Activated T-helper 2 cell treated with anti-CD3 and anti-CD28 coated beads, Interferon-gamma antibody, Interleukin-2, Interleukin-4, amounts not matched to agents 10 μg/mL and 5 μg/mL and 100 μg/mL, durations not matched to agents 14 hours and 24 hours and 36 hours (primary cell): Measurements from ENCODE around the gene EEF1AKMT3. TPM values are rescaled to one million over a fixed set of nuclear protein-coding genes. Genes with fewer than 3 reads are reported as not detected.

Source experiments
- DNase-seq: peaks from one replicate; pipeline ENCODE4 v3.0.0; 2021; ENCODE audit warnings: low spot score
- H3K27ac Mint-ChIP-seq: one replicate; pipeline ENCODE4 v1.8.0; 2021; ENCODE audit warnings: mixed read lengths
- H3K27me3 Mint-ChIP-seq: one replicate; pipeline ENCODE4 v1.8.0; 2021; ENCODE audit warnings: low read depth, mixed read lengths
- H3K36me3 Mint-ChIP-seq: one replicate; pipeline ENCODE4 v1.8.0; 2021; ENCODE audit warnings: low read depth, mixed read lengths
- H3K4me1 Mint-ChIP-seq: one replicate; pipeline ENCODE4 v1.8.0; 2021; ENCODE audit warnings: low read depth, mixed read lengths
- H3K4me3 Mint-ChIP-seq: one replicate; pipeline ENCODE4 v1.8.0; 2021; ENCODE audit warnings: low read depth, mild to moderate bottlenecking, moderate library complexity, mixed read lengths
- H3K9me3 Mint-ChIP-seq: one replicate; pipeline ENCODE4 v1.8.0; 2021; ENCODE audit warnings: mixed read lengths
- intact Hi-C: fragments of 100-400 bp; cut with micrococcal nuclease; formaldehyde crosslinking; loops from one replicate; pipeline ENCODE4 v1.15.1; 2023
- total RNA-seq: library from RNA; stranded (reverse); gene quantifications from 2 replicates; pipeline ENCODE4 v1.2.3, GENCODE V29; 2022

The EEF1AKMT3 gene
- total RNA-seq, 1 donor from 2014 or later = 5.1 TPM

DNA sequence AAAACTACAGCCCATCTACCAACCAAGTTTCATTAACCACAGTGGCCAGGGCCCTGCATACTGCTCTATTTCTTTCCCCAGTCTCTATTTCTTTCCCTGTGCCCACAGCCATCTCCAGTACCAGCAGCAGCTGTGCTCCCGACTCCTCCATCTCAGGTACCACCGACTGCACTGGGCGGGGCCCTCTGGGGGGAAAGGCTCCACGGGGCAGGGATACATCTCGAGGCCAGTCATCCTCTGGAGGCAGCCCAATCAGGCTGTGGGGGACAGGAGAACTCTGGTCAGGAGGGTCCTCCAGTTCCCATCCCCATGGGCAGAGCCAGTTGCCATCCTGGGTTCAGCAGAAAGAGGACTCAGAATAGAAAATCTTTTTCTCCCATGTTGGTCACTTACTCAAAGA is 23.4 kb upstream of the EEF1AKMT3 start:
- no peaks in the 10 kb centered on the region for H3K27me3 Mint-ChIP-seq
- H3K27ac Mint-ChIP-seq = no peak overlapping the region
- peaks cover 49% of the 10 kb centered on the region for H3K4me1 Mint-ChIP-seq
- H3K9me3 Mint-ChIP-seq = no peaks in the 10 kb centered on the region
- H3K4me3 Mint-ChIP-seq = no peak overlapping the region
- DNase-seq = no peak
- peaks cover 62% of the 10 kb centered on the region for H3K36me3 Mint-ChIP-seq
- intact Hi-C loops = no loop called here

- intact Hi-C loops = no loop called here
- peak overlapping the region; percentile 92 for H3K27ac Mint-ChIP-seq
- no peak for DNase-seq
- peaks cover 47% of the 10 kb centered on the region for H3K4me1 Mint-ChIP-seq
- H3K27me3 Mint-ChIP-seq = no peaks in the 10 kb centered on the region
- peak overlapping the region; percentile 94 for H3K4me3 Mint-ChIP-seq
- peaks cover 58% of the 10 kb centered on the region for H3K36me3 Mint-ChIP-seq
- H3K9me3 Mint-ChIP-seq = no peaks in the 10 kb centered on the region
Observed at GRCh38 chr12:57750561-57751431, 21.6 kb upstream of the EEF1AKMT3 start.

DNA sequence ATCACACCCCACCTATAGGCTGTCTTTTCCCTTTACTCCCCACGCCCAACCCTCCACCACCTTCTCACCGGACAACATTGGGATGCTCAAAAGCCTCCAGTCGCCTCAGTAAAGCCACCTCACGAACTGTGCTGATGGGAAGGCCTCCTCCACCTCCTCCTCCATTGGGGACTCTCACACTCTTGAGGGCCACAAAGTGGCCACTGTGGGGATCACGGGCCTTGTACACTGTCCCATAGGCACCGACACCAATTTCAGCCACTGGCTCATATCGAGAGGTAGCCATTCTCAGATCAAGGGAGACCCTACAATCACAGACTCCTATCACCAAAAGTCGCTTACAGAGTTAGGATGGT is 21.0 kb upstream of the EEF1AKMT3 start:
- Mint-ChIP-seq H3K27me3 (no peaks in the 10 kb centered on the region), H3K4me3 (peak overlapping the region; percentile 94), H3K36me3 (peaks cover 52% of the 10 kb centered on the region), H3K4me1 (peaks cover 45% of the 10 kb centered on the region), H3K27ac (peak overlapping the region; percentile 92), H3K9me3 (no peaks in the 10 kb centered on the region)
- no peak for DNase-seq
- intact Hi-C loops = no loop called here

DNA sequence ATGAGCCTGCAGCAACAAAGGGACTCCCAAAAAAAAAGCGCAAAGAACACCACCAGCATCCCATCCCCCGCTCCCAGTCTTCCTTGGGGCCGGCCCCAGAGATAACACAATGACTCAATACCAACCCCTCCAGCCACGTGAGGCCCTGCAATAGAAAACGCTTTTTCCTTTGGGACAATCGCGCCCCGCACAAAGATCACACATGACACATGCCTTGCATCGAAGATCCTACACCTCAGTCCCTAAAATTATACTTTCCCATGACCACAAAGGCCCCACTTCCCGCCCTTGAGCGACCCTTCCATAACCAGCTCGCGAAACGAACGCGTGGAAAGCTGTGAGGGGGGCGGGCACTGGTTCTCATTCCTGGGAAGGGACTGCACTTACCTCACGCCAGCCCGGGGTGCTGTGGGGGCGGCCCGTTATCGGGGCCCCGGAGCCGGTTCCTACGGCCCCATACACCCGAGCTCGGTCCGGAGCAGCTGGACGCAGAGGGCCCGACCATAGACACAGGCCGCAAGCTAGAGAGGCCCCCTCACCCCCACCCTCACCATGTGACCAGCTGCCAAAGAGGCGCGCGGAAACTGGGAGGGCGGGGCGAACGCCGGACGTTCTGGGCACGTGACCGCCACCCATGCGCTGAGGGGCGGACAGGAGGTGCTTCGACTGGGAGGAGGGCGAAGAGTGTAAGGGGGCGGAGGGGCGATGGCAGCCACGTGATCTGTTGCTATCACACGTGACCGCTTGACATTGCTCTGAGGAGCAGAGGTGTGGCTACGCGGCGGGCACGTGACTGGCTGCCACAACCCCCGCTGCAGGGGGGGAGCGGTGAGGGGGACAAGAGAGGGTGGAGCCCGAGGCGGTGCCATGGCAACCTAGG is 20.4 kb upstream of the EEF1AKMT3 start, which contains the start of gene CDK4:
Gene CDK4, minus strand, starts transcription at position 523 of the 880 bp plus-strand sequence. CDS start 593 bp downstream, outside the sequence.
- peaks cover 2% of the 10 kb centered on the region for H3K27me3 Mint-ChIP-seq
- peaks cover 50% of the 10 kb centered on the region for H3K4me1 Mint-ChIP-seq
- DNase-seq = peak; percentile 99
- H3K36me3 Mint-ChIP-seq = peaks cover 51% of the 10 kb centered on the region
- intact Hi-C loops = loop anchor here (1.0 kb wide), 5 partner anchors 8 to 230 kb away; partner anchors contain the start of genes EEF1AKMT3, MBD6 and METTL1
- H3K27ac Mint-ChIP-seq = peak within 1 kb of the TSS; percentile 92
- H3K4me3 Mint-ChIP-seq = peak within 1 kb of the TSS; percentile 94
- no peaks in the 10 kb centered on the region for H3K9me3 Mint-ChIP-seq

DNA sequence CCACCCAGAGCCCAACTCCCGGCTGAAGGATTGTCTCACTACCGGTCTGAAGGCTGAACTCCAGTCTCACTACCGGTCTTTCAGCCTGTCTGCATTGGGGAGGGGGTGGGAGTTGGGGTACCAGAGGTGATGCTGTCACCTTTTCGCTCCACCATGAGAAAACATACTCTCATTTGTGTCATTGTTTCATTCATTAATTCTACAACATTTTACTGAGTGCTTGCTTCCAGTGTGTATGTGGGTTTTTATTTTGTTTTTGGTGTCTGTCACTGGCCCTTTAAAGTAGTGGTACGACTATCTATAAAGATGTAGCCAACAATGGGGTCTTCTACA is 19.8 kb upstream of the EEF1AKMT3 start:
- peaks cover 51% of the 10 kb centered on the region for H3K4me1 Mint-ChIP-seq
- H3K27ac Mint-ChIP-seq = peak overlapping the region; percentile 92
- peaks cover 2% of the 10 kb centered on the region for H3K27me3 Mint-ChIP-seq
- H3K4me3 Mint-ChIP-seq = peak overlapping the region; percentile 94
- no peaks in the 10 kb centered on the region for H3K9me3 Mint-ChIP-seq
- peaks cover 47% of the 10 kb centered on the region for H3K36me3 Mint-ChIP-seq
- intact Hi-C loops = loop anchor here (1.0 kb wide), 5 partner anchors 8 to 230 kb away; partner anchors contain the start of genes EEF1AKMT3, MBD6 and METTL1
- no peak for DNase-seq

- Mint-ChIP-seq H3K4me3 (peak overlapping the region; percentile 87), H3K27me3 (peaks cover 2% of the 10 kb centered on the region), H3K36me3 (peaks cover 42% of the 10 kb centered on the region), H3K4me1 (peaks cover 55% of the 10 kb centered on the region), H3K9me3 (no peaks in the 10 kb centered on the region), H3K27ac (peak overlapping the region; percentile 24)
- intact Hi-C loops = no loop called here
- no peak for DNase-seq
Observed at GRCh38 chr12:57753756-57754337, 18.6 kb upstream of the EEF1AKMT3 start.

DNA sequence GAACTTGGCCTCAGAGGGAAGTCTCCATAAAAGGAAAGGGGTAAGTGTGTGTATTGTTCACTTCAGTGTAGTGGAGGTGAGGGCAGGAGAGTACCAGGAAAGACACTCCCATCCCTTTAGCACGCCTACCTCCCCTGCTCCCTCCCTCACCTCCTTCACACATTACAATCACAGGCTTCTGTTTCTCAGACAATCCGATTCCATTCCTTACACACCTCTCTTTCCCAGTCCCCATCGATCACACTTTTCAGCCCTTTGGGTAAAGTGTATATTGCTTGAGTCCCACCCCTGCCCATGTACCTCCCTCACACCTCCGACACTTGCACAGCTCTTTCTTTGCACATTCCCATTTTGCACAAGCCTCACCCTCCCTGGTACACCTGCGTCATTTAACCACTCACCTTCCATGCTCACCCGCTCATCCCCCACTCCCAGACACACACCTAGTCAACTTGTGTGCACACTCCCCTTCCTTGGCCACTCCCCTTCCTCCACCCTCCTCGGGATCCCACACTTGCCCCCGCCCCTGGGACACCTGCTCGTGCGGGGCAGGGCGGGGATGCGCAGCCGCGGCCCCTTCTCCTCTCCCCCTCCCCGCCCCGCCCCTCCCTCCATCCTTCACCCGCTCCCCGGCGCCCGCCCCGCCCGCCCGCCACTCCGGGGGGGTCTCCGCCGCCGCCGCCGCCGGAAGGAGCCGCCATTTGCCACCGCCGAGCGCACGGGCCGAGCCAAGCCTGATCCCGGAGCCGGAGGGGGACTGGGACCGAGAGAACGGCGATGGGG is 17.8 kb upstream of the EEF1AKMT3 start, which contains the start of gene MARCHF9:
Gene MARCHF9, plus strand, starts transcription at position 693 of the 783 bp plus-strand sequence. CDS start 426 bp downstream, outside the sequence.
- Mint-ChIP-seq H3K9me3 (no peaks in the 10 kb centered on the region), H3K36me3 (peaks cover 41% of the 10 kb centered on the region), H3K27ac (peak within 1 kb of the TSS; percentile 41), H3K27me3 (peaks cover 2% of the 10 kb centered on the region), H3K4me3 (peak within 1 kb of the TSS; percentile 87), H3K4me1 (peaks cover 55% of the 10 kb centered on the region)
- peak; percentile 81 for DNase-seq
- intact Hi-C loops = loop anchor here (5.0 kb wide), 1 partner anchor 153 kb away; no protein-coding TSS in a partner anchor

DNA sequence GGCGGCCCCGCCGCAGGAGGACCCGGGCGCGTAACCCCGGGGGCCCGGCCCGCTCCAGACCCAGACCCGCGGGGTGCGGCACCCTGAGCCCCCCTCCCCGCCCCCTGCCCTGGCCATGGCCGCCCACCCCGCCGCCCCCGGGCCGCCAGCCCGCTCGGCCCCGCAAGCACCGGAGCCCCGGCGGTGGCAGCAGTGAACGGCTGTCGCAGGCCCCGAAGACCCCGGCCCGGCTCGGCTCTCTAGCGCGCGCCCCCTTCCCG is 17.3 kb upstream of the EEF1AKMT3 start:
- intact Hi-C loops = loop anchor here (5.0 kb wide), 1 partner anchor 152 kb away; no protein-coding TSS in a partner anchor
- no peak for DNase-seq
- H3K36me3 Mint-ChIP-seq = peaks cover 43% of the 10 kb centered on the region
- H3K27me3 Mint-ChIP-seq = peaks cover 2% of the 10 kb centered on the region
- H3K9me3 Mint-ChIP-seq = no peaks in the 10 kb centered on the region
- H3K4me3 Mint-ChIP-seq = no peak overlapping the region
- peaks cover 55% of the 10 kb centered on the region for H3K4me1 Mint-ChIP-seq
- H3K27ac Mint-ChIP-seq = no peak overlapping the region

DNA sequence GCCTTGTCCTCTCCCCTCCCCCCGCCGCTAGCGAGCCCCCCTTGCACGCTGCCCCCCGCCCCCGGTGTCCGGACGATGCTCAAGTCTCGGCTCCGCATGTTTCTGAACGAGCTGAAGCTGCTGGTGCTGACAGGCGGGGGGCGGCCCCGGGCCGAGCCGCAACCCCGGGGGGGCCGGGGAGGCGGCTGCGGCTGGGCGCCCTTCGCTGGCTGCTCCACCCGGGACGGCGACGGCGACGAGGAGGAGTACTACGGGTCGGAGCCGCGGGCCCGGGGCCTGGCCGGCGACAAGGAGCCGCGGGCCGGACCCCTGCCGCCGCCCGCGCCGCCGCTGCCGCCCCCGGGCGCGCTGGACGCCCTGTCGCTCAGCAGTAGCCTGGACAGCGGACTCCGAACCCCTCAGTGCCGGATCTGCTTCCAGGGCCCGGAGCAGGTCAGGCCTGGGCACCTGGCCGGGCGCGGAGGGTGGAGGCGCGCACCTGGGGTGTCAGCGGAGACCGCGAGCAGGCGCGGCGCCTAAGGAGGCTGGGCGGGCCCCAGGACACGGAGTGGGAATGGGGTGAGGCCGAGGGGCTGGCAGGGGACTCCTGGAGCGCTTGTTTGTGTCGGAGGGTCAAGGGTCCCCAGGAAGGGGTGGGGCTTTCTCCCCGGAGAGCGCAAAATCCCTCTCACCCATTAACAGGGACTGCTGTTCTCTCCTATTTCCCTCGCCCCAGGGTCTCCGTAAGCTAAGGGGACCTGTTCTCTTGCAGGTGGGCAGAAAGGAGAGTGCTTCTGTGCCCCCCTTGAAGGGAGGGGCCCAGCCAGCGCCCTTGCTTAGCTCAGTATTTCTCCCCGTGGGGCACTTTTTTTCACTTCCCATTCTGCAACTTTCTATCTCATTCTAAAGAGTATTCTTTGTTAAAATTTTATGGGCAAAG is 16.7 kb upstream of the EEF1AKMT3 start:
- H3K36me3 Mint-ChIP-seq = peaks cover 39% of the 10 kb centered on the region
- peak overlapping the region; percentile 84 for H3K4me3 Mint-ChIP-seq
- H3K27me3 Mint-ChIP-seq = peaks cover 2% of the 10 kb centered on the region
- no peak for DNase-seq
- H3K4me1 Mint-ChIP-seq = peaks cover 51% of the 10 kb centered on the region
- intact Hi-C loops = loop anchor here (1.0 to 5.0 kb wide), 2 partner anchors 27 to 152 kb away; partner anchors contain the start of gene TSFM
- no peak overlapping the region for H3K27ac Mint-ChIP-seq
- H3K9me3 Mint-ChIP-seq = no peaks in the 10 kb centered on the region

DNA sequence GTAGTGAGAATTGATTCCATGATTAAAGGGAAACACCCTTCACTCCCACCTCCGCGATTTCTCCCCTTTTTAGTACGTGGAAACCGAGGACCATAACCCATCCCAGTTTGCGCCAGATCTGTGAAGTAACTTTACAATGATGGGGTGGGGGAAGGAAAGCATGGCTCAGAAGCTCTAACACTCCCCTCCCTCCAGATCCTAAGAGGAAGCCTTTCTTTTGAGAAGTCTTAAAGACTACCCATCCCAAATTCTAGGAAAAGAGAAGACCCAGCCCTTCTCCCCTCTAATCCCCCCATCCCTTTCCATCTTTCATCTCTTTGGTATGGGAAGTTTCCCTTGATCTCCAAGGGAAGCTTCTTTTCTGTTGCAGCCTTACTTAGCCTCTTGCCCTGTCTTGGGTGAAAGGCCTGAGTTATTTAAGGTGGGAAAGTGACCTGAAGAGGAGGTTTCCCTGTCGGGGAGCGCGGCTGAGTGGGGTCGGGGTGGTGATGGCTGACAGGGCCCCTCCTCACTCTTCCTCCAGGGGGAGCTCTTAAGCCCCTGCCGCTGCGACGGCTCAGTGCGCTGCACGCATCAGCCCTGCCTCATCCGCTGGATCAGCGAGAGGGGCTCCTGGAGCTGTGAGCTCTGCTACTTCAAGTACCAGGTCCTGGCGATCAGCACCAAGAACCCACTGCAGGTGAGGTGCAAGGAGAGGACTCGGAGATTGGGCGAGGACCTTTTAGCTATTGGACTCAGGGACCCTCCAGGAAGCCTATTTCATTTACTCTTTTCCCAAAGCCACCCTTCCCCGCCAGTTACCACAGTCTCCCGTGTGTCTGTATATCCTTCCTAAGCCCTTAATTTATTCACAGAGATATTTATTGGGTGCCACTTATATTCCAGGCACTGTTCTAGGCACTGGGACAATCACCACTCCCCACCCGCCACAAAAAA is 15.7 kb upstream of the EEF1AKMT3 start:
- H3K4me1 Mint-ChIP-seq = peaks cover 43% of the 10 kb centered on the region
- no peaks in the 10 kb centered on the region for H3K9me3 Mint-ChIP-seq
- peak overlapping the region; percentile 84 for H3K4me3 Mint-ChIP-seq
- peak; percentile 64 for DNase-seq
- H3K27me3 Mint-ChIP-seq = peaks cover 2% of the 10 kb centered on the region
- H3K27ac Mint-ChIP-seq = peak overlapping the region; percentile 51
- intact Hi-C loops = loop anchor here (1.0 to 5.0 kb wide), 2 partner anchors 26 to 151 kb away; partner anchors contain the start of gene TSFM
- H3K36me3 Mint-ChIP-seq = peaks cover 38% of the 10 kb centered on the region
